Measurements from ENCODE around the gene NOL4L. TPM values are rescaled to one million over a fixed set of nuclear protein-coding genes. Genes with fewer than 3 reads are reported as not detected.

NOL4L gene
- total and polyA plus RNA-seq, 7 donors = 0.61 to 2.7 (median 1.3) TPM

DNA sequence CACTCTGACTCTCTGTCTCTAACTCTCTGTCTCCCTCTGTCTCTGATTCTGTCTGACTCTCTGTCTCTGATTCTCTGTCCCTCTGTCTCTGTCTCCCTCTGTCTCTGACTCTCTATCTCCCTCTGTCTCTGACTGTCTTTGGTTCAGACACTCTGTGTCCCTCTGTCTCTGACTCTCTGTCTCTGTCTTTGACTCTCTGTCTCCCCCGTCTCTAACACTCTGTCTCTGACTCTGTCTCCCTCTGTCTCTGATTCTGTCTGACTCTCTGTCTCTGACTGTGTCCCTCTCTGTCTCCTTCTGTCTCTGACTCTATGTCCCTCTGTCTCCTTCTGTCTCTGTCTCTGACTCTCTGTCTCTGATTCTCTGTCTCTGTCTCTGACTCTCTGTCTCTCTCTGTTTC lies 21.7 kb upstream of the NOL4L start:
- TF ChIP-seq, protein P1, sequence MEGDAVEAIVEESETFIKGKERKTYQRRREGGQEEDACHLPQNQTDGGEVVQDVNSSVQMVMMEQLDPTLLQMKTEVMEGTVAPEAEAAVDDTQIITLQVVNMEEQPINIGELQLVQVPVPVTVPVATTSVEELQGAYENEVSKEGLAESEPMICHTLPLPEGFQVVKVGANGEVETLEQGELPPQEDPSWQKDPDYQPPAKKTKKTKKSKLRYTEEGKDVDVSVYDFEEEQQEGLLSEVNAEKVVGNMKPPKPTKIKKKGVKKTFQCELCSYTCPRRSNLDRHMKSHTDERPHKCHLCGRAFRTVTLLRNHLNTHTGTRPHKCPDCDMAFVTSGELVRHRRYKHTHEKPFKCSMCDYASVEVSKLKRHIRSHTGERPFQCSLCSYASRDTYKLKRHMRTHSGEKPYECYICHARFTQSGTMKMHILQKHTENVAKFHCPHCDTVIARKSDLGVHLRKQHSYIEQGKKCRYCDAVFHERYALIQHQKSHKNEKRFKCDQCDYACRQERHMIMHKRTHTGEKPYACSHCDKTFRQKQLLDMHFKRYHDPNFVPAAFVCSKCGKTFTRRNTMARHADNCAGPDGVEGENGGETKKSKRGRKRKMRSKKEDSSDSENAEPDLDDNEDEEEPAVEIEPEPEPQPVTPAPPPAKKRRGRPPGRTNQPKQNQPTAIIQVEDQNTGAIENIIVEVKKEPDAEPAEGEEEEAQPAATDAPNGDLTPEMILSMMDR (IDR thresholded peaks at IDR 0.05) = no peak
- DNase-seq = no peak

DNA sequence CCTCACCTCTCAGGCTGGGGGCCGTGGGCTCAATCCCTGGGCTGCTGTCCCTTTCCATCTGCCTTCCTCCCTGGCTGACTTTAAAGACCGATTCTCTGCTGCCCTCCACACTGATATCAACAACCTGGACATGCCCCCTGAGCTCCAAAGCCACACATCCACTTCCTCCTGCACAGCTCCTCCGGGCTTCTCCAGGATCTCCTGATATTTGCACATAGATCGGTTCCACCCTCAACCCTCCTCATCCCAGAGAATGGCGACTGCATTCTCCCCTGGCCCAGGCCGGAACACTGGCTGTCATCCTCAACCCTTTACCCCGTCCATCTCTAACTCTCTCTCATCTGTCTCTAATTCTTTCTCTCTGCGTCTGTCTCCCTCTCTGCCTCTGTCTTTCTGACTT lies 21.0 kb upstream of the NOL4L start:
- H3K4me1 ChIP-seq = peaks cover 2% of the 10 kb centered on the region
- DNase-seq (no peak), ATAC-seq (no peak)
- 72 to 78% (median 73%) methylated on average over 8 of the region's 8 CpGs for WGBS, 3 donors
- H3K36me3 ChIP-seq (ENCODE audit: insufficient read depth in 1 of 2, low read depth in 1 of 2) = no peaks in the 10 kb centered on the region
- TF ChIP-seq, protein P1 (IDR thresholded peaks at IDR 0.05) = no peak
- H3K9me3 ChIP-seq = no peaks in the 10 kb centered on the region
- no peak overlapping the region for H3K4me3 ChIP-seq
- no peak overlapping the region for H3K27ac ChIP-seq
- H3K27me3 ChIP-seq (ENCODE audit: insufficient read depth in 3 of 3, low read length in 2 of 3) = no peaks in the 10 kb centered on the region
- intact Hi-C loops (cut with DNase I) = no loop called here

More for the DNA sequence above, 21.7 kb upstream of the NOL4L start:
- Histone ChIP-seq H3K27ac (no peak overlapping the region), H3K27me3 (ENCODE audit: insufficient read depth in 3 of 3, low read length in 2 of 3) (no peaks in the 10 kb centered on the region), H3K4me3 (no peak overlapping the region), H3K36me3 (ENCODE audit: insufficient read depth in 1 of 2, low read depth in 1 of 2) (no peaks in the 10 kb centered on the region), H3K9me3 (no peaks in the 10 kb centered on the region), H3K4me1 (peaks cover 2% of the 10 kb centered on the region)
- ATAC-seq = no peak
- WGBS, 3 donors = 87 to 90% (median 88%) methylated on average over 1 of the region's 1 CpG
- intact Hi-C loops (cut with DNase I) = no loop called here

DNA sequence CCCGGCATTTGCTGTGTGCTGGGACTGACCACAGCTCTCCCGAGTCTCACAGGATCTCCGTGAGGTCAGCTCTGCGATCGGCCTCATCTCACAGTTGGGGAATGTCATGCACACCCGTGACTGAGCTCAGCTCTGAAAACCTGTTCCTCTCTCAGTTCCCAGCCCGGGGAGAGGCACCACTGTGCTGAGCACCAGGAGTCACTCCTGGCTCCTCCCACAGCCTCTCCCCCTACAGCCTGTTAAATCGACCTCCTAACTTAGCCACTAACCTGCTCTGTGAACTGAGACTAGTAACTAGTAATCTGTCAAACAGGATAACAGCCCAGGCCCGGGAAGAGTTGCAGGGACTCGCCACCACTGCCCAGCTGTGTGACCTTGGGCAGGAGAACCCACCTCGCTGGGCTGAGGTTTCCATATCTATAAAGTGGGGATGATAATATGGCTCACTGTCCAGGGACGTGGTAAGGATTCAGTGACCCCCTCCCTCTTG lies 20.1 kb upstream of the NOL4L start:
- no peak overlapping the region for H3K4me3 ChIP-seq
- DNase-seq (no peak), ATAC-seq (no peak)
- 53 to 66% (median 56%) methylated on average over 12 of the region's 12 CpGs for WGBS, 3 donors
- TF ChIP-seq, protein P1 (IDR thresholded peaks at IDR 0.05) = no peak
- no peaks in the 10 kb centered on the region for H3K36me3 ChIP-seq (ENCODE audit: insufficient read depth in 1 of 2, low read depth in 1 of 2)
- no peaks in the 10 kb centered on the region for H3K9me3 ChIP-seq
- peaks cover 2% of the 10 kb centered on the region for H3K4me1 ChIP-seq
- H3K27ac ChIP-seq = no peak overlapping the region
- no peaks in the 10 kb centered on the region for H3K27me3 ChIP-seq (ENCODE audit: insufficient read depth in 3 of 3, low read length in 2 of 3)
- intact Hi-C loops (cut with DNase I) = no loop called here

DNA sequence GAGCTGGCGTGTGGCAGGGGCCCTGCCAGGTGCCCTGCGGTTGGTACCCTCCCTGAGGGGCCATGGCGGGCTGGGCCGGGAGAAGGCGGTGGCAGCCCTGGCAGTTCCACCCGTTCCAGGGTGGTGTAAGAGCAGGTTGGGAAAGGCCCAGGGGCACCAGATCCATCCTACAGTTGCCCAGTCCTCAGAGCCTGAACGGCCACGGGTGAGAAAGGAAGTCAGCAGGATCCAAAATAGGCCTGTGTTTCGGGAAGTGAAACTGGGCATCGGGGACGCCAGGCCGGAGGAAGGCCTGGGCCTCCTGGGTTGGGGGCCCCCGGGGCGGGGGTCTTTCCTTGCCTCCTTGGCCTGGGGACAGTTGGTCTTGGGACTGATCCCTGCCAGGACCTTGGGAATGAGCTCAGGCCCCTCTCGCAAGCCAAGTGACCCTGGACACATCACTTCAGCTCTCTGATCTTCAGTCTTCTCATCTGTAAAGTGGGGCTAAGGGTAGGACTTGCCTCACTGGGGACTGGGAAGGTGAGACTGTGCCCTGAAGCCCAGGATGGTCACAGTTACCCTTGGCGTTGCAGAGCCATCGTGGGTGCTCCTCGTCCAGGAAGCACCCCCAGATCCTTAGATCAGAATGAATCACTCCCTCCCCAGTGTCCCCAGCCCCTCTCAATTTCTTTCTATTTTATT lies 18.1 kb upstream of the NOL4L start:
- H3K36me3 ChIP-seq (ENCODE audit: insufficient read depth in 1 of 2, low read depth in 1 of 2) = no peaks in the 10 kb centered on the region
- DNase-seq (no peak), ATAC-seq (no peak)
- 89 to 92% (median 90%) methylated on average over 17 to 18 of the region's 18 CpGs for WGBS, 3 donors
- no peaks in the 10 kb centered on the region for H3K27me3 ChIP-seq (ENCODE audit: insufficient read depth in 3 of 3, low read length in 2 of 3)
- no peak overlapping the region for H3K4me3 ChIP-seq
- no peaks in the 10 kb centered on the region for H3K9me3 ChIP-seq
- TF ChIP-seq, protein P1 (IDR thresholded peaks at IDR 0.05) = no peak
- intact Hi-C loops (cut with DNase I) = no loop called here
- peaks cover 2% of the 10 kb centered on the region for H3K4me1 ChIP-seq
- no peak overlapping the region for H3K27ac ChIP-seq

DNA sequence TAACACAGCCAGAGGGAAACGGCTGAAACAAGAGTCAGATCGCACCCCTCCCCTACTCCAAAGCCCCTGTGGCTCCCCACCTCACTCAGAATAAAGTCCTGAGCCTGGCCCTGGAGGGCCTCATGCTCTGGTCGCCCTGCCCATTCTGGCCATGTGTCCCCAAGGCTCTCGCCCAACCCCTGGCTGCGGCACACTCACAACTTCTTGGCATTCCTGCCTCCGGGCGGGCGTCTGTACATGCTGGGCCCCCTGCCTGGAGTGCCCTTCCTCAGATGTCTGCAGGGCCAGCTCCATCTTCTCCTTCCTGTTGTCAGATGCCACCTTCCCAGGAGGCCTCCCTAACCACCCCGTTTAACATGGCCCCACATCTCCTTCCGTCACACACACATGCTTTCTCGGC lies 17.1 kb upstream of the NOL4L start:
- Histone ChIP-seq H3K4me1 (no peaks in the 10 kb centered on the region), H3K36me3 (ENCODE audit: insufficient read depth in 1 of 2, low read depth in 1 of 2) (no peaks in the 10 kb centered on the region), H3K27ac (no peak overlapping the region), H3K4me3 (no peak overlapping the region), H3K27me3 (ENCODE audit: insufficient read depth in 3 of 3, low read length in 2 of 3) (no peaks in the 10 kb centered on the region), H3K9me3 (no peaks in the 10 kb centered on the region)
- intact Hi-C loops (cut with DNase I) = no loop called here
- DNase-seq (no peak), ATAC-seq (no peak)
- TF ChIP-seq, protein P1 (IDR thresholded peaks at IDR 0.05) = no peak
- 73 to 82% (median 79%) methylated on average over 11 of the region's 11 CpGs for WGBS, 3 donors
